GM19193 (cell line): Measurements from ENCODE around the gene WRNIP1.

ENCODE experiments used
- POLR2A ChIP-seq: IDR thresholded peaks from 4 replicates; pipeline ENCODE4 v1.6.1; 2011; ENCODE audit not compliant: insufficient read depth, insufficient read length; ENCODE audit errors: extremely low read depth

Gene WRNIP1

DNA sequence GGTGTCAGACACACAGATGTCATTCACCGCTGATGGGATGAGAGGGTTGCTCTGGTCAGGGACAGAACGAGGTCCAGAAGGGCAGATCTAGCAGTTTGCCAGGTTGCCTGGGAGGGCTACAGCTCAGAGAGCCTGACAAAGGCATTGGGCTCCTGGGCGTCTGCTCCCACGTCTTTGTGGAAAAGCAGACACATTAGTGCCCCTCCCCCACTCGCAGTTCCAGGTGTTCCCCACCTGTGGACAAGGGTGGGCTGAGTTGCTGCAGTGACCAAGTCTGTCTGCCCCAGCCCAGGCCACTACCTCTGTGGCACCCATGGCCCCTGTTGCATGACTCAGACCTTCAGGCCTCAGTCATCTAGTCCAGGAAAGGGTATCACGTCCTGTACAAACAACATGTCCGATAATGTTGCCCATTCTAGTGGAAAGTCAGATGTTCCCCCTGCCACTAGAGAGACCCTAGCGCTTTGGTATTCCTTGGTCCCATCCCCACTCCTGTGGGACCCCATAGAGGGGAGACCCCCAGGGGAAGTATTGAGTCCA lies 37.4 kb downstream of the WRNIP1 start:
- no peak for TF ChIP-seq POLR2A

- no peak for TF ChIP-seq POLR2A
Observed at GRCh38 chr6:2803731-2804429, 38.7 kb downstream of the WRNIP1 start.

DNA sequence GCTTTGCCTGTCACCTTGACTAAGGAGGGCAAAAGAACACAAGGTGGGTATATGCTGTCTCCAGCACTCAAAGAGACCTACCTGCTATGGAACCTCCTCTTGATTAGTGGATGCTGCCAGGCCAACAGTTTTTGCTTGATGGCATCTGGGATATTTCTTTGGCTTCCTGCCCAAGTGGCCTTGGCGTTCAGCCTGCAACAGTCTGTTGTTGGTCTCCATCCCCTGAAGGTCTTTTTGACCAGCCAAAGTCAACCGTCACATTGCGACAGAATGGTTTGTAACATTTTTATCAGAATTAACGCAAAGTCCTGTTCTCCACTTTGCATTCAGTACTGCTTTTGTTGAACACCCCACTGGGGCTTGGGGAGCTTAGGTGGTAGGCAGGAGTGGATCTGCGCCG lies 39.3 kb downstream of the WRNIP1 start:
- no peak for TF ChIP-seq POLR2A

DNA sequence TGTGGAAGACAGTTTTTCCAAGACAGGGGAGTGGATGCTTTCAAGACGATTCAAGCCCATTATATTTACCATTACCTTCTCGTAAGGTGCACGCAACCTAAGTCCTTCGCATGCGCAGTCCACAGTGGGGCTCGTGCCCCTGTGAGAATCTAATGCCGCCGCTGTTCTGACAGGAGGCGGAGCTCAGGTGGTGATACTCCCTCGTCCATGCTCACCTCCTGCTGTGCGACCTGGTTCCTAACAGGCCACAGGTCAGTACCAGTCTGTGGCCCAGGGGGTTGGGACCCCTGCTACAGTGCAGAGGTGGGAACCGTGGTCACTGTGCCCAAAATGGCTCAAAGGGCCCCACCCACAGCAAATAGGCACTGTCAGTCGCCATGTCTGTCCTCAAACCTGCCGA lies 39.8 kb downstream of the WRNIP1 start:
- TF ChIP-seq POLR2A = no peak

DNA sequence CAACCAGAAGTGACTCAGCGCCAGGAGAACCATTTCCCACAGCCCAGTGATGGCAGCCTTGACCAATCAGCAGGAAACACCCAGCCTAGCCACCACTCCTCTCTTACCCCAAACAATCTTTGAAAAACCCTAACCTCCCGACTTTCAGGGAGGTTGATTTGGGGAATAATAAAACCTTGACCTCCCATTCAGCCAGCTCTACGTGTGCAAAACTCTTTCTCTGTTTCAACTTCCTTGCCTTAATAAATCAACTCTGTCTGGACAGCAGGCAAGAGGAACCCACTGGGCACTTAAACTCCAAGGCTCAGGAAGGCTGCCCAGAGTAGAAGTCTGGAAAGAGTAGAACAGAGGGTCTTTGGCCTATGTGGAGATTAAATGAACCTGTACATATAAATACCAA lies 41.5 kb downstream of the WRNIP1 start:
- no peak for TF ChIP-seq POLR2A

GRCh38 chr6:2807342-2808090 lies 42.3 kb downstream of the WRNIP1 start:
- no peak for TF ChIP-seq POLR2A

DNA sequence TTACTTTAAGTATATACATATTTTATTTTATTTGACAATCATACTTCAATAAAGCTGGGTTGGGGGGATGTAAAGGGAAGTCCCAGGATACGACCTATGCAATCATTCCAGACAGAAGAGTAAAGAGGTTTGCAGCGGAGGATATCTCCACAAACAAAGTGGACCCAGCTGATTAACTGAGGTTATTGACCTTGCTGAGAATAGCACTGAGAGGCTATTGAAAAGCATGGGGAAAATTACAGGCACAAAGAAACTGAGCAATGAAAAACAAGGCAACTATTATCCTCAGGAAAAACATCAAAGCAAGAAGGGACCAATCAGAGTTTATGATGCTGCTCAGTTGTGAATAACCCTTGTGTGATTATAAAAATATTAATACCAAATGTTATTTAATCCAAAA lies 43.8 kb downstream of the WRNIP1 start:
- TF ChIP-seq POLR2A = no peak

- no peak for TF ChIP-seq POLR2A
Observed at GRCh38 chr6:2810092-2810671, 45.0 kb downstream of the WRNIP1 start.

DNA sequence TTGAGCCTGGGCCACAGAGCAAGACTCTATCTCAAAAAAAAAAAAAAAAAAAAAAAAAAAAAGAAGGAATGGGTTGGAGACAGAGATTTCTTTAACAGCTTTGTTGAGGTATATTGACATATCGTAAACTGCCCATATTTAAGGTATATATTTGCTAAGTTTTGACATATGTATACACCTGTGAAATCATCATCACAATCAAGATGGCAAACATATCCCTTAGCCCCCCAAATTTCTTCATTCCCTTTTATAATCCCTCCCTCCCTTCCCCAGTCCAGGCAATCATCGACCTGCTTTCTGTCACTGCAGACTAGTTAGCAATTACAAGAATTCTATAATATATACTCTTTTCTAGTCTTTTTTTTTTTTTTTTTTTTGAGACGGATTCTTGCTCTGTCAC lies 47.5 kb downstream of the WRNIP1 start:
- no peak for TF ChIP-seq POLR2A

DNA sequence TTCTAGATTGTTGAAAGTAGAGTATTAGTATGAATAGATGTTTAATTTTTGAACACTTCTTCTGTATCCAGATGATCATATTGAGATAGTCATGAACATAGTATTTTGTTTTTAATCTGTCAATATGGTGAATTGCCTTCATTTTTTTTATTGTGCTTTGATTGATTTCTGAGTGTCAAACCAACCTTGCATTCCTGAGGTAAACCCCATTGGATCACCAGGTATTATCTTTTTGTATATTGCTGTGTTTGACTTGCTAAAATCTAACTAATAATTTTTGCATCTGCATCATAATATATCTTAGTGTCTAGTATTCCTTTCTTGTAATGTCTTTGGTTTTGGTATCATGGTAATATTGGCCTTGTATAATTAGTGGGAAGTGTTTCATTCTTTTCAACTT lies 51.0 kb downstream of the WRNIP1 start:
- TF ChIP-seq POLR2A = no peak

GRCh38 chr6:2817903-2818443 lies 52.8 kb downstream of the WRNIP1 start:
- TF ChIP-seq POLR2A = no peak

DNA sequence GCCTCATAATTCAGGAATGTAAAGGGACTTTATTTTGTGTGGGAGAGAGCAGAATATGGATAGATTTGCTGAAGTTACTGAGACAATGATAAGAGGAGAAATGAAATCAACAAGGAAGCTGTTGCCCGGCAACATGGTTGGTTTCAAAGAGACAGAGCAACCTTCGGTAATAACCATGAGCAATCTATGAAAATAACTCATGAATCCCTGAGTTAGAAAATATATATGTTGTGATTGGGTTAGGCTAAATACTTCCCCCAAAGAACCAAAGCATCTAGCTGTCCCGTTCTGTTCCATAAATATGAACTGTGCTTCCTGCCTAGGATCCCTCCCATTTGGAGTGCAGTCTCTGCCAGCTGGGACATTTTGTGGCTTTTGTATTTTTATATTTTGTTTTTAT lies 53.4 kb downstream of the WRNIP1 start:
- no peak for TF ChIP-seq POLR2A

DNA sequence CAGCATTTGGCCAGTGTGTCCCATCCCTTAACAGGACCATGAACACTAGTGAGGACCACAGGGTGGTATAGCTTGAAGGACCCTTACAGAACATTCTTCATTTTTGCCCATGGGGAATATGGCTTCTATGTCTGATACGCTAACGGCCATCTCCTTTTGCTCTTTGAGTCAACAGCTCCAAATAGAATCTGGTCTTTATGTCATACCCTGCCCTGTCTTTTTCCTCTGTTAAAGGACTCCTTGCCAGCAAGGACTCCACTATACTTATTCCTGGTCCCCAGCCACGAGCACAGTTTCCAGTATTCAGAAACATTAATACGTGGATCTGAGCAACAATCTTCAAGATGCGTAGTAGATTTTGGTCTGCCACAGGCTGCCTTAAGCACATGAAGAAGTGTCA lies 53.9 kb downstream of the WRNIP1 start:
- no peak for TF ChIP-seq POLR2A

- no peak for TF ChIP-seq POLR2A
Observed at GRCh38 chr6:2819978-2820377, 54.8 kb downstream of the WRNIP1 start.

GRCh38 chr6:2820415-2820814 lies 55.2 kb downstream of the WRNIP1 start:
- TF ChIP-seq POLR2A = no peak
